HepG2 (cell line): Measurements from ENCODE around the gene DLX3. TPM values are rescaled to one million over a fixed set of nuclear protein-coding genes. Genes with fewer than 3 reads are reported as not detected.

Source experiments
- ATAC-seq: fragments of 200-7000 bp; cut with Tn5 transposase; 3 replicates; pipeline ENCODE4 v1.9.1; 2020; ENCODE audit warnings: mild to moderate bottlenecking, moderate library complexity
- BruUV-seq: library from RNA; stranded (reverse); fragments of 400-500 nt; replicated peaks from 2 replicates; lab custom pipeline; 2021; lab: Mats Ljungman, UMichigan
- CTCF ChIA-PET: fragments of 300-600 bp; formaldehyde crosslinking; extraction: SDS; loops from one replicate; lab custom pipeline; 2021; ENCODE audit warnings: low total read pairs, inconsistent platforms, low intra/inter-chr PET ratio; lab: Yijun Ruan, JAX
- POLR2A ChIA-PET: fragments of 350-600 bp; sonication (Branson Sonifier 250); formaldehyde crosslinking; loops from one replicate; lab custom pipeline; 2020; ENCODE audit warnings: antibody characterized with exemption, inconsistent platforms; lab: Yijun Ruan, JAX
- DNase-seq: peaks from one replicate; pipeline ENCODE4 v3.0.0-alpha.2; 2015; ENCODE audit warnings: low spot score
- FAIRE-seq: peaks from 3 replicates; lab custom pipeline; 2011; peaks lifted over from hg19 to GRCh38; lab: Jason Lieb, UNC
- H2AFZ ChIP-seq: one replicate; pipeline ENCODE4 v1.6.1; 2011; ENCODE audit warnings: low read length, inconsistent platforms
- H3K27ac ChIP-seq: fragments of 300-600 bp; 3 replicates; pipeline ENCODE4 v1.8.0; 2011; ENCODE audit warnings: mixed run types, mild to moderate bottlenecking, mixed read lengths, low read length, inconsistent platforms; ENCODE audit not compliant: insufficient read depth; ENCODE audit errors: extremely low read length
- H3K27me3 ChIP-seq, 2 experiments: fragments of 200-600 bp in 1 of 2; 2 replicates in 1 of 2; 3 replicates in 1 of 2; pipeline versions ENCODE4 v1.6.0 to v1.8.0; 2011; ENCODE audit warnings: low read length in 2 of 2, mild to moderate bottlenecking in 2 of 2, moderate library complexity in 2 of 2, inconsistent platforms in 1 of 2; ENCODE audit not compliant: insufficient read depth in 2 of 2, control insufficient read depth in 1 of 2
- H3K36me3 ChIP-seq, 2 experiments: fragments of 200-600 bp in 1 of 2; replicated peaks in 1 of 2; 2 replicates in 1 of 2; 3 replicates in 1 of 2; pipeline versions ENCODE4 v1.5.1 to v1.8.0; 2011; ENCODE audit warnings: low read length in 2 of 2, inconsistent platforms in 1 of 2; ENCODE audit not compliant: insufficient read depth in 2 of 2, control insufficient read depth in 1 of 2
- H3K4me1 ChIP-seq: 2 replicates; pipeline ENCODE4 v1.5.1; 2012; ENCODE audit warnings: low read length, inconsistent platforms; ENCODE audit not compliant: insufficient read depth
- H3K4me2 ChIP-seq: 2 replicates; pipeline ENCODE4 v1.6.0; 2011; ENCODE audit warnings: low read depth, low read length, inconsistent platforms
- H3K4me3 ChIP-seq, 3 experiments: fragments of 200-600 bp in 1 of 3; sonication (generic), shearing (Covaris generic) in 1 of 3; replicated peaks in 1 of 3; 2 replicates each; pipeline ENCODE4 v1.5.1; 2011 to 2016; ENCODE audit warnings: low read length in 3 of 3, inconsistent platforms in 2 of 3, low read depth in 2 of 3, mild to moderate bottlenecking in 2 of 3, control low read depth in 1 of 3, mixed read lengths in 1 of 3; ENCODE audit not compliant: insufficient read depth in 1 of 3
- H3K79me2 ChIP-seq: one replicate; pipeline ENCODE4 v1.6.1; 2011; ENCODE audit warnings: low read length, inconsistent platforms; ENCODE audit not compliant: insufficient read depth
- H3K9ac ChIP-seq: 2 replicates; pipeline ENCODE4 v1.6.0; 2011; ENCODE audit warnings: mild to moderate bottlenecking, low read depth, low read length, inconsistent platforms; ENCODE audit not compliant: insufficient read depth
- H3K9me3 ChIP-seq: 2 replicates; pipeline ENCODE4 v1.5.1; 2012; ENCODE audit warnings: mild to moderate bottlenecking, low read length
- H4K20me1 ChIP-seq: 2 replicates; pipeline ENCODE4 v1.6.0; 2011; ENCODE audit warnings: inconsistent platforms, mild to moderate bottlenecking, low read length, moderate library complexity; ENCODE audit not compliant: insufficient read depth
- CBX2 ChIP-seq, 2 experiments: fragments of 200-600 bp in 1 of 2; sonication (generic); formaldehyde crosslinking in 1 of 2; IDR thresholded peaks; 2 replicates each; pipeline versions ENCODE4 v1.7.0 to v1.8.1; 2018 to 2022; ENCODE audit warnings: low read depth in 2 of 2, low read length in 1 of 2, mild to moderate bottlenecking in 1 of 2, missing genetic modification reagents in 1 of 2
- EZH2 ChIP-seq: conservative IDR thresholded peaks from 2 replicates; pipeline ENCODE4 v1.6.1; 2012; ENCODE audit warnings: mild to moderate bottlenecking, low read depth, low read length, moderate library complexity
- MTF2 ChIP-seq: sonication (generic); formaldehyde crosslinking; IDR thresholded peaks from 2 replicates; pipeline ENCODE4 v1.5.0; 2020; ENCODE audit warnings: missing genetic modification reagents, borderline replicate concordance
- RXRA ChIP-seq: sonication (generic); formaldehyde crosslinking; IDR thresholded peaks from 2 replicates; pipeline ENCODE4 v1.5.1; 2020; ENCODE audit warnings: missing genetic modification reagents
- TBX2 ChIP-seq: sonication (generic); formaldehyde crosslinking; IDR thresholded peaks from 2 replicates; pipeline ENCODE4 v1.5.0; 2020; ENCODE audit warnings: missing genetic modification reagents, mild to moderate bottlenecking, borderline replicate concordance
- TOE1 ChIP-seq: sonication (generic); formaldehyde crosslinking; IDR thresholded peaks from 2 replicates; pipeline ENCODE4 v1.4.0; 2020; ENCODE audit warnings: mild to moderate bottlenecking, missing genetic modification reagents
- WGBS: methylation state at CpG from one replicate; pipeline ENCODE4 v1.1.6; 2017; ENCODE audit warnings: low lambda C conversion rate; 5-methylcytosine and 5-hydroxymethylcytosine counted together
- in situ Hi-C: cut with HindIII; loops from 2 replicates; pipeline ENCODE4 v1.10.0; 2017; ENCODE audit warnings: low pct_unique_long_range_greater_than_20kb; ENCODE audit not compliant: extremely low pct_ligation_motif_present
- intact Hi-C: fragments of 100-400 bp; cut with micrococcal nuclease; formaldehyde crosslinking; loops from one replicate; pipeline ENCODE4 v1.10.0; 2022; ENCODE audit not compliant: unreplicated experiment
- polyA plus RNA-seq, 8 experiments: library from polyadenylated mRNA; depleted of rRNA in 3 of 8; stranded (reverse) in 7 of 8; unstranded in 1 of 8; fragments of >200 nt; fragmentation: Illumina TruSeq in 4 of 8; extraction: Trizol in 4 of 8; gene quantifications; 2 replicates each; pipeline versions ENCODE4 v1.2.1 to v1.2.3, GENCODE V29; 2011 to 2016; ENCODE audit warnings: low read depth in 4 of 8, missing spikeins in 1 of 8, mixed read lengths in 1 of 8; ENCODE audit not compliant: insufficient read depth in 1 of 8
- total RNA-seq, 5 experiments: library from RNA; depleted of rRNA; stranded (reverse); fragments of >200 nt; fragmentation: Illumina TruSeq; extraction: Trizol; gene quantifications; 2 replicates each; pipeline ENCODE4 v1.2.3, GENCODE V29; 2016; ENCODE audit warnings: low read depth in 1 of 5
- TF ChIP-seq, protein P1 (sequence below), 2 experiments: fragments of 450-650 bp in 1 of 2; sonication (generic) in 1 of 2; formaldehyde crosslinking in 1 of 2; IDR thresholded peaks; 2 replicates each; pipeline versions ENCODE4 v1.6.1 to v1.8.0; 2016 to 2022; ENCODE audit warnings: antibody characterized with exemption in 1 of 2, mild to moderate bottlenecking in 1 of 2, missing genetic modification reagents in 1 of 2

DLX3 gene
- total and polyA plus RNA-seq, 2 of the 13 experiments (the other 11 are each of a cell fraction or from before 2014, with no cell fraction given), result 0.03 TPM; not detected in 1

- in situ Hi-C loops, result no loop called here
- no peak overlapping the region for H2AFZ ChIP-seq
Measured at GRCh38 chr17:49964303-49964768, 30.7 kb downstream of the DLX3 start.

GRCh38 chr17:49963626-49964302 lies 31.3 kb downstream of the DLX3 start:
- WGBS, result 63% methylated on average over 39 of the region's 52 CpGs
- H3K27me3 ChIP-seq, result peaks cover 21 to 71% of the 10 kb centered on the region in 2 experiments; a peak in 4 of 5 replicates
- H2AFZ ChIP-seq, result no peak overlapping the region
- intact Hi-C loops (no loop called here), in situ Hi-C loops (no loop called here)
- no peak overlapping the region for H3K4me2 ChIP-seq
- H3K9me3 ChIP-seq, result no peaks in the 10 kb centered on the region
- TF ChIP-seq TOE1, result no peak
- TF ChIP-seq, protein P1, sequence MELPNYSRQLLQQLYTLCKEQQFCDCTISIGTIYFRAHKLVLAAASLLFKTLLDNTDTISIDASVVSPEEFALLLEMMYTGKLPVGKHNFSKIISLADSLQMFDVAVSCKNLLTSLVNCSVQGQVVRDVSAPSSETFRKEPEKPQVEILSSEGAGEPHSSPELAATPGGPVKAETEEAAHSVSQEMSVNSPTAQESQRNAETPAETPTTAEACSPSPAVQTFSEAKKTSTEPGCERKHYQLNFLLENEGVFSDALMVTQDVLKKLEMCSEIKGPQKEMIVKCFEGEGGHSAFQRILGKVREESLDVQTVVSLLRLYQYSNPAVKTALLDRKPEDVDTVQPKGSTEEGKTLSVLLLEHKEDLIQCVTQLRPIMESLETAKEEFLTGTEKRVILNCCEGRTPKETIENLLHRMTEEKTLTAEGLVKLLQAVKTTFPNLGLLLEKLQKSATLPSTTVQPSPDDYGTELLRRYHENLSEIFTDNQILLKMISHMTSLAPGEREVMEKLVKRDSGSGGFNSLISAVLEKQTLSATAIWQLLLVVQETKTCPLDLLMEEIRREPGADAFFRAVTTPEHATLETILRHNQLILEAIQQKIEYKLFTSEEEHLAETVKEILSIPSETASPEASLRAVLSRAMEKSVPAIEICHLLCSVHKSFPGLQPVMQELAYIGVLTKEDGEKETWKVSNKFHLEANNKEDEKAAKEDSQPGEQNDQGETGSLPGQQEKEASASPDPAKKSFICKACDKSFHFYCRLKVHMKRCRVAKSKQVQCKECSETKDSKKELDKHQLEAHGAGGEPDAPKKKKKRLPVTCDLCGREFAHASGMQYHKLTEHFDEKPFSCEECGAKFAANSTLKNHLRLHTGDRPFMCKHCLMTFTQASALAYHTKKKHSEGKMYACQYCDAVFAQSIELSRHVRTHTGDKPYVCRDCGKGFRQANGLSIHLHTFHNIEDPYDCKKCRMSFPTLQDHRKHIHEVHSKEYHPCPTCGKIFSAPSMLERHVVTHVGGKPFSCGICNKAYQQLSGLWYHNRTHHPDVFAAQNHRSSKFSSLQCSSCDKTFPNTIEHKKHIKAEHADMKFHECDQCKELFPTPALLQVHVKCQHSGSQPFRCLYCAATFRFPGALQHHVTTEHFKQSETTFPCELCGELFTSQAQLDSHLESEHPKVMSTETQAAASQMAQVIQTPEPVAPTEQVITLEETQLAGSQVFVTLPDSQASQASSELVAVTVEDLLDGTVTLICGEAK (IDR thresholded peaks at IDR 0.05), result no peak
- TF ChIP-seq, protein P1 (CRISPR knock-in tag; IDR thresholded peaks at IDR 0.05), result no peak
- TF ChIP-seq RXRA (CRISPR knock-in tag), result no peak
- TF ChIP-seq EZH2, result peak; percentile 18; the same call in 1 of the 2 replicates
- TF ChIP-seq MTF2 (CRISPR knock-in tag), result 0 out of 2 replicates have a peak, but pooled peaks have one; percentile 38
- no peak for TF ChIP-seq CBX2 (IDR thresholded peaks at IDR 0.05; ENCODE audit: low read depth, low read length)
- 0 out of 2 replicates have a peak, but pooled peaks have one; percentile 24 for TF ChIP-seq CBX2 (CRISPR knock-in tag; IDR thresholded peaks at IDR 0.05; ENCODE audit: low read depth)
- no peak overlapping the region for H3K9ac ChIP-seq
- H3K4me3 ChIP-seq, result no peak overlapping the region
- H3K27ac ChIP-seq, result no peak overlapping the region
- DNase-seq (no peak), FAIRE-seq (no peak), ATAC-seq (no peak)
- ChIA-PET CTCF (no interaction called here), POLR2A (no interaction called here)
- H3K79me2 ChIP-seq, result no peaks in the 10 kb centered on the region
- H3K36me3 ChIP-seq, result no peaks in the 10 kb centered on the region
- H4K20me1 ChIP-seq, result no peaks in the 10 kb centered on the region
- BruUV-seq, result no TSS peak
- H3K4me1 ChIP-seq, result peaks cover 16% of the 10 kb centered on the region; the same call in 1 of the 2 replicates

More at GRCh38 chr17:49964303-49964768, 30.7 kb downstream of the DLX3 start:
- ATAC-seq, result no peak
- no peak for DNase-seq
- no peaks in the 10 kb centered on the region for H3K36me3 ChIP-seq
- ChIA-PET CTCF (no interaction called here), POLR2A (no interaction called here)
- no TSS peak for BruUV-seq
- H3K9me3 ChIP-seq, result no peaks in the 10 kb centered on the region
- 31% methylated on average over 18 of the region's 18 CpGs for WGBS
- H3K27me3 ChIP-seq, result peaks cover 24 to 75% of the 10 kb centered on the region in 2 experiments
- TF ChIP-seq TBX2 (CRISPR knock-in tag) (no peak), CBX2 (IDR thresholded peaks at IDR 0.05; ENCODE audit: low read depth, low read length) (peak; percentile 63), CBX2 (CRISPR knock-in tag; IDR thresholded peaks at IDR 0.05; ENCODE audit: low read depth) (no peak)
- H4K20me1 ChIP-seq, result no peaks in the 10 kb centered on the region
- FAIRE-seq, result no peak
- peaks cover 22% of the 10 kb centered on the region for H3K4me1 ChIP-seq
- intact Hi-C loops, result no loop called here
- H3K27ac ChIP-seq, result no peak overlapping the region
- no peak overlapping the region for H3K4me3 ChIP-seq
- no peak overlapping the region for H3K4me2 ChIP-seq
- no peaks in the 10 kb centered on the region for H3K79me2 ChIP-seq
- H3K9ac ChIP-seq, result no peak overlapping the region
